ENCODE data around the gene TRAPPC11. TPM values are rescaled to one million over a fixed set of nuclear protein-coding genes. Genes with fewer than 3 reads are reported as not detected.

The TRAPPC11 gene
- total RNA-seq, 1 experiment from 2014 or later: 32.2 TPM

DNA sequence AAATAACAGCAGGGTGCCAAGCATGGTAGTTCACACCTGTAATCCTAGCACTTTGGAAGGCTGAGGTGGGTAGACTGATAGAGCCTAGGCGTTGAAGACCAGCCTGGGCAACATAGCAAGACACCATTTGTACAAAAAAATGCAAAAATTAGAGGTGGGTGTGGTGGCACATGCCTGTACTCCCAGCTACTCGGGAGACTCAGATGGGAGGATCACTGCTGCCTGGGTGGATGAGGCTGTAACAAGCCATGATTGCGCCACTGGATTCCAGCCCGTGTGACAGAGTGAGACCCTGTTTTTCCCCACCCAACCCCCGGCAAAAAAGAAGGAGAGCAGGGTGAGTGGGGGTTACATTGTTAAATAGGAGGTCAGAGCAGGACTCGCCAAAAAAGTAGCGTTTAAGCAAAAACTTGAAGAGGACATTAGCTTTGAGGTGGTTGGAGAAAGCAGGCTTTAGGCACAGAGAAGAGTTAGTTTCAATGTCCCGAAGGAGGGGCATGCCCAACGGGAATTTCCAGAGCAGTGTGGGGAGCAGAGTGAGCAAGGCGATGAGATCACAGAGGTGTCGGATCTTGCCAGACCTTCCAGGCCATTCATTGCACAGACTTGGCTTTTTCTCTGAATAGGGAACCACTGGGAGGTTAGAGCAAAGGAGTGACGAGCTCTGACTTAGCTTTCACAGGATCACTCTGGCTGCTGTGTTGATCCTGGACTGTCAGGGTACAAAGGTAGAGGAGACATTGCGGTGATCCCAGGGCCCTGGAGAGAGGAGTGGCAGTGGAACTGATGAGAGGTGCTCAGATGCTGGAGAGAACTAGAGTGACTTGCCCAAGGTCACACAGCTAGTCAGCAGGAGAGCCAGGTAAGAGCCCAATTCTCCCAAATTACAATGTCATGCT, 70.6 kb downstream of the TRAPPC11 start:
- Histone ChIP-seq H4K91ac (ENCODE audit: insufficient read length, low read depth, low read length) (no peak overlapping the region), H2BK12ac (ENCODE audit: insufficient read length, low read depth, low read length) (no peak overlapping the region), H4K5ac (ENCODE audit: insufficient read length, low read depth, low read length) (no peak overlapping the region), H3K79me1 (ENCODE audit: insufficient read depth, low read depth, low read length, poor library complexity, severe bottlenecking) (no peaks in the 10 kb centered on the region), H2AK5ac (ENCODE audit: insufficient read length, low read length) (no peak overlapping the region), H3K14ac (ENCODE audit: insufficient read depth, low read length) (no peak overlapping the region), H3K4me1 (ENCODE audit: insufficient read depth, low read length) (no peaks in the 10 kb centered on the region), H3K18ac (ENCODE audit: insufficient read length, low read depth, low read length) (no peak overlapping the region), H3K27ac (ENCODE audit: insufficient read length, low read depth, low read length) (no peak overlapping the region), H3K27me3 (ENCODE audit: insufficient read depth, low read length) (no peaks in the 10 kb centered on the region), H3K23me2 (ENCODE audit: insufficient read length, low read depth, low read length, poor library complexity, severe bottlenecking) (no peaks in the 10 kb centered on the region), H2BK15ac (ENCODE audit: low read depth, low read length) (no peak overlapping the region), H4K8ac (replicated peaks; ENCODE audit: insufficient read length, low read depth, low read length) (no peak overlapping the region), H2BK120ac (ENCODE audit: low read depth, low read length, poor library complexity, severe bottlenecking) (no peak overlapping the region), H3K4me2 (ENCODE audit: insufficient read depth, insufficient read length, low read length) (no peak overlapping the region), H3K4ac (ENCODE audit: low read depth, low read length) (no peak overlapping the region), H2BK20ac (ENCODE audit: low read depth, low read length, poor library complexity, severe bottlenecking) (no peak overlapping the region), H3K79me2 (ENCODE audit: insufficient read depth, low read length) (no peaks in the 10 kb centered on the region), H3T11ph (ENCODE audit: low read length) (no peak overlapping the region), H4K20me1 (ENCODE audit: control insufficient read depth, insufficient read depth, insufficient read length) (no peaks in the 10 kb centered on the region), H3K9me3 (ENCODE audit: control insufficient read depth, low read depth, low read length) (no peaks in the 10 kb centered on the region), H3K56ac (ENCODE audit: insufficient read length, low read depth, low read length) (no peak overlapping the region), H2AFZ (ENCODE audit: low read length) (no peak overlapping the region), H3K23ac (ENCODE audit: insufficient read length, low read depth, low read length) (no peak overlapping the region), H3K9ac (ENCODE audit: extremely low read depth, insufficient read length, low read length) (no peak overlapping the region), H2BK5ac (ENCODE audit: insufficient read length, low read length) (no peak overlapping the region)
- peaks cover 13% of the 10 kb centered on the region for H3K27me3 Mint-ChIP-seq (ENCODE audit: low read depth)
- no peak for DNase-seq
- no peak overlapping the region; a peak in 1 of 7 replicates for H3K27ac Mint-ChIP-seq
- 0 out of 4 replicates have a peak, but pooled peaks cover 0 to 2% of the 10 kb centered on the region in 2 experiments for H3K4me1 Mint-ChIP-seq
- H3K36me3 Mint-ChIP-seq (ENCODE audit: insufficient read depth in 1 of 3, low read depth in 3 of 3): peaks cover 0 to 2% (median 0%) of the 10 kb centered on the region in 3 experiments; a peak in 1 of 7 replicates
- TF ChIP-seq, protein P1, sequence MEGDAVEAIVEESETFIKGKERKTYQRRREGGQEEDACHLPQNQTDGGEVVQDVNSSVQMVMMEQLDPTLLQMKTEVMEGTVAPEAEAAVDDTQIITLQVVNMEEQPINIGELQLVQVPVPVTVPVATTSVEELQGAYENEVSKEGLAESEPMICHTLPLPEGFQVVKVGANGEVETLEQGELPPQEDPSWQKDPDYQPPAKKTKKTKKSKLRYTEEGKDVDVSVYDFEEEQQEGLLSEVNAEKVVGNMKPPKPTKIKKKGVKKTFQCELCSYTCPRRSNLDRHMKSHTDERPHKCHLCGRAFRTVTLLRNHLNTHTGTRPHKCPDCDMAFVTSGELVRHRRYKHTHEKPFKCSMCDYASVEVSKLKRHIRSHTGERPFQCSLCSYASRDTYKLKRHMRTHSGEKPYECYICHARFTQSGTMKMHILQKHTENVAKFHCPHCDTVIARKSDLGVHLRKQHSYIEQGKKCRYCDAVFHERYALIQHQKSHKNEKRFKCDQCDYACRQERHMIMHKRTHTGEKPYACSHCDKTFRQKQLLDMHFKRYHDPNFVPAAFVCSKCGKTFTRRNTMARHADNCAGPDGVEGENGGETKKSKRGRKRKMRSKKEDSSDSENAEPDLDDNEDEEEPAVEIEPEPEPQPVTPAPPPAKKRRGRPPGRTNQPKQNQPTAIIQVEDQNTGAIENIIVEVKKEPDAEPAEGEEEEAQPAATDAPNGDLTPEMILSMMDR (conservative IDR thresholded peaks at IDR 0.05): no peak
- WGBS (ENCODE audit: extremely low coverage, insufficient read length, low lambda C conversion rate): no CpG with 5 or more reads among the region's 13 CpGs
- no peak overlapping the region for H3K4me3 Mint-ChIP-seq
- H3K9me3 Mint-ChIP-seq: 0 out of 5 replicates have a peak, but pooled peaks cover 0 to 2% of the 10 kb centered on the region in 2 experiments

Measured in H9 (cell line).